GM18907 (cell line): ENCODE results near the gene SLC35F3.
"Not testable (repeated sequence)": the region's sequence is repeated elsewhere in the genome, so short reads cannot be mapped to it uniquely, and the experiment has no call there.

Experiments used
- ATAC-seq: cut with Tn5 transposase; IDR thresholded peaks from one replicate; pipeline ENCODE4 v1.9.1; 2021; ENCODE audit warnings: mild to moderate bottlenecking, moderate library complexity; ENCODE audit not compliant: unreplicated experiment

The SLC35F3 gene

GRCh38 chr1:234176000-234176399 is 271.5 kb downstream of the SLC35F3 start:
- ATAC-seq: no peak

GRCh38 chr1:234176847-234177246 is 272.4 kb downstream of the SLC35F3 start:
- ATAC-seq: not testable (repeated sequence)

GRCh38 chr1:234185438-234185837 is 281.0 kb downstream of the SLC35F3 start:
- no peak for ATAC-seq

GRCh38 chr1:234186037-234186688 is 281.7 kb downstream of the SLC35F3 start:
- ATAC-seq: no peak

GRCh38 chr1:234188454-234188792 is 283.9 kb downstream of the SLC35F3 start:
- ATAC-seq: no peak

- ATAC-seq: no peak
These were observed 293.4 kb downstream of the SLC35F3 start for GRCh38 chr1:234197839-234198238.

- no peak for ATAC-seq
These were observed 295.1 kb downstream of the SLC35F3 start for GRCh38 chr1:234199476-234200127.

- ATAC-seq: no peak
These were observed 296.1 kb downstream of the SLC35F3 start for GRCh38 chr1:234200566-234200965.

- no peak for ATAC-seq
These were observed 297.1 kb downstream of the SLC35F3 start for GRCh38 chr1:234201600-234201999.

- no peak for ATAC-seq
These were observed 301.5 kb downstream of the SLC35F3 start for GRCh38 chr1:234205966-234206365.

- ATAC-seq: no peak
These were observed 302.3 kb downstream of the SLC35F3 start for GRCh38 chr1:234206651-234207284.

GRCh38 chr1:234208351-234208750 is 303.9 kb downstream of the SLC35F3 start:
- no peak for ATAC-seq

- ATAC-seq: no peak
These were observed 304.3 kb downstream of the SLC35F3 start for GRCh38 chr1:234208791-234209190.

GRCh38 chr1:234210429-234210828 is 306.0 kb downstream of the SLC35F3 start:
- not testable (repeated sequence) for ATAC-seq

- ATAC-seq: not testable (repeated sequence)
These were observed 307.4 kb downstream of the SLC35F3 start for GRCh38 chr1:234211855-234212254.

GRCh38 chr1:234212764-234213657 is 308.5 kb downstream of the SLC35F3 start:
- ATAC-seq: peak; percentile 61

GRCh38 chr1:234213658-234214128 is 309.2 kb downstream of the SLC35F3 start:
- ATAC-seq: no peak

GRCh38 chr1:234214129-234214910 is 309.8 kb downstream of the SLC35F3 start:
- peak; percentile 41 for ATAC-seq

- no peak for ATAC-seq
These were observed 310.7 kb downstream of the SLC35F3 start for GRCh38 chr1:234214911-234215892.
